B cell (primary cell): ENCODE data around the gene TTF1. TPM values are rescaled to one million over a fixed set of nuclear protein-coding genes. Genes with fewer than 3 reads are reported as not detected.

Source experiments
- ATAC-seq: fragments of 200-7000 bp; cut with Tn5 transposase; one replicate; pipeline ENCODE4 v1.10.0; 2021; ENCODE audit warnings: low read depth, mild to moderate bottlenecking, moderate number of reproducible peaks, moderate library complexity
- CTCF ChIA-PET: fragments of 350-600 bp; sonication (Branson Sonifier 250); formaldehyde crosslinking; loops from one replicate; lab custom pipeline; 2021; ENCODE audit warnings: antibody characterized with exemption, inconsistent platforms; lab: Charles Lee
- POLR2A ChIA-PET: fragments of 350-600 bp; sonication (Branson Sonifier 250); formaldehyde crosslinking; loops from one replicate; lab custom pipeline; 2021; ENCODE audit warnings: antibody characterized with exemption; lab: Charles Lee
- DNase-seq: peaks from one replicate; pipeline ENCODE4 v3.0.0; 2013
- H2AFZ ChIP-seq: 2 replicates; pipeline ENCODE4 v1.6.1; 2012; ENCODE audit warnings: mild to moderate bottlenecking, low read depth, low read length; ENCODE audit not compliant: insufficient read depth, poor library complexity, severe bottlenecking
- H3K27ac ChIP-seq, 2 donors: 1 replicate in 1 of 2; 2 replicates in 1 of 2; pipeline ENCODE4 v1.5.1; 2012 to 2013; ENCODE audit warnings: low read length in 2 of 2, mild to moderate bottlenecking in 2 of 2, moderate library complexity in 1 of 2
- H3K27me3 ChIP-seq, 4 experiments: fragments of 200-600 bp in 1 of 4; sonication (generic) in 1 of 4; replicated peaks in 1 of 4; 1 replicate in 2 of 4; 2 replicates in 2 of 4; pipeline versions ENCODE4 v1.6.1 to v1.7.0; 2013 to 2016; ENCODE audit warnings: low read length in 3 of 4, mild to moderate bottlenecking in 2 of 4, mixed read lengths in 1 of 4, moderate library complexity in 1 of 4; ENCODE audit not compliant: insufficient read depth in 4 of 4, control insufficient read depth in 3 of 4; ENCODE audit errors: control extremely low read depth in 1 of 4
- H3K36me3 ChIP-seq, 2 experiments: replicated peaks in 1 of 2; 1 replicate in 1 of 2; 2 replicates in 1 of 2; pipeline versions ENCODE4 v1.6.1 to v1.7.1; 2013; ENCODE audit warnings: low read length in 1 of 2; ENCODE audit not compliant: insufficient read depth in 2 of 2, control insufficient read depth in 1 of 2; ENCODE audit errors: control extremely low read depth in 1 of 2, extremely low read depth in 1 of 2
- H3K4me1 ChIP-seq, 2 donors: fragments of 200-600 bp in 1 of 2; sonication (generic) in 1 of 2; 1 replicate in 1 of 2; 2 replicates in 1 of 2; pipeline versions ENCODE4 v1.5.1 to v1.6.1; 2013 to 2017; ENCODE audit warnings: low read length in 2 of 2; ENCODE audit not compliant: control insufficient read depth in 2 of 2, insufficient read depth in 2 of 2
- H3K4me2 ChIP-seq: replicated peaks from 2 replicates; pipeline ENCODE3; 2012; ENCODE audit warnings: mild to moderate bottlenecking, low read depth, low read length; ENCODE audit not compliant: poor library complexity, severe bottlenecking
- H3K4me3 ChIP-seq, 5 experiments: fragments of 200-600 bp in 1 of 5; sonication (generic) in 1 of 5; 1 replicate in 3 of 5; 2 replicates in 2 of 5; pipeline versions ENCODE4 v1.5.1 to v1.7.0; 2011 to 2016; ENCODE audit warnings: low read length in 4 of 5, mild to moderate bottlenecking in 4 of 5, low read depth in 2 of 5, control low read depth in 1 of 5, moderate library complexity in 1 of 5; ENCODE audit not compliant: insufficient read depth in 1 of 5; ENCODE audit errors: control extremely low read depth in 1 of 5, extremely low read depth in 1 of 5
- H3K79me2 ChIP-seq: fragments of 200-600 bp; sonication (generic); one replicate; pipeline ENCODE4 v1.6.0; 2016; ENCODE audit warnings: low read length; ENCODE audit not compliant: control insufficient read depth, insufficient read depth
- H3K9ac ChIP-seq: fragments of 200-600 bp; sonication (generic); 2 replicates; pipeline ENCODE4 v1.6.1; 2017; ENCODE audit warnings: mild to moderate bottlenecking, low read length, moderate library complexity
- H3K9me3 ChIP-seq, 3 donors: one replicate each; pipeline versions ENCODE4 v1.6.1 to v1.7.1; 2013; ENCODE audit warnings: low read length in 2 of 3; ENCODE audit not compliant: control insufficient read depth in 2 of 3, insufficient read depth in 1 of 3; ENCODE audit errors: control extremely low read depth in 1 of 3
- H4K20me1 ChIP-seq: 2 replicates; pipeline ENCODE4 v1.6.0; 2012; ENCODE audit warnings: mild to moderate bottlenecking, low read length; ENCODE audit not compliant: insufficient read depth, control insufficient read depth, poor library complexity, severe bottlenecking
- H3K27ac Mint-ChIP-seq: one replicate; pipeline ENCODE4 v1.8.0; 2021; ENCODE audit warnings: mixed read lengths
- H3K27me3 Mint-ChIP-seq: one replicate; pipeline ENCODE4 v1.8.0; 2021; ENCODE audit warnings: mixed read lengths
- H3K4me1 Mint-ChIP-seq: one replicate; pipeline ENCODE4 v1.8.0; 2021; ENCODE audit warnings: mixed read lengths
- H3K4me3 Mint-ChIP-seq: one replicate; pipeline ENCODE4 v1.8.0; 2021; ENCODE audit warnings: mixed read lengths
- H3K9me3 Mint-ChIP-seq: one replicate; pipeline ENCODE4 v1.8.0; 2022; ENCODE audit warnings: mixed read lengths; ENCODE audit not compliant: insufficient read depth
- CTCF ChIP-seq: fragments of 200-600 bp; IDR thresholded peaks from one replicate; pipeline ENCODE4 v1.8.0; 2022; ENCODE audit warnings: antibody characterized with exemption, mild to moderate bottlenecking
- EZH2 ChIP-seq: IDR thresholded peaks from 2 replicates; pipeline ENCODE4 v1.6.1; 2012; ENCODE audit warnings: borderline replicate concordance, low read depth, mild to moderate bottlenecking, moderate library complexity, low read length; ENCODE audit not compliant: insufficient read depth, poor library complexity, severe bottlenecking
- WGBS: methylation state at CpG from one replicate; pipeline ENCODE4 v1.1.5; 2013; ENCODE audit warnings: missing lambda C conversion rate; ENCODE audit not compliant: insufficient coverage; 5-methylcytosine and 5-hydroxymethylcytosine counted together
- intact Hi-C: fragments of 100-400 bp; cut with micrococcal nuclease; formaldehyde crosslinking; loops from one replicate; pipeline ENCODE4 v1.10.0; 2022
- polyA plus RNA-seq: library from polyadenylated mRNA; depleted of rRNA; stranded (reverse); fragments of >200 nt; gene quantifications from 2 replicates; pipeline ENCODE4 v1.2.3, GENCODE V29; 2012
- total RNA-seq, 2 donors: library from RNA; stranded (reverse); fragments of 120-200 nt in 1 of 2; gene quantifications; 1 replicate in 1 of 2; 2 replicates in 1 of 2; pipeline versions ENCODE4 v1.2.3 to v1.2.4, GENCODE V29; 2013 to 2022

The TTF1 gene
- total and polyA plus RNA-seq, 2 donors (not counting 1 experiment from before 2014, with no cell fraction given), result 12.3 to 26.3 TPM

DNA sequence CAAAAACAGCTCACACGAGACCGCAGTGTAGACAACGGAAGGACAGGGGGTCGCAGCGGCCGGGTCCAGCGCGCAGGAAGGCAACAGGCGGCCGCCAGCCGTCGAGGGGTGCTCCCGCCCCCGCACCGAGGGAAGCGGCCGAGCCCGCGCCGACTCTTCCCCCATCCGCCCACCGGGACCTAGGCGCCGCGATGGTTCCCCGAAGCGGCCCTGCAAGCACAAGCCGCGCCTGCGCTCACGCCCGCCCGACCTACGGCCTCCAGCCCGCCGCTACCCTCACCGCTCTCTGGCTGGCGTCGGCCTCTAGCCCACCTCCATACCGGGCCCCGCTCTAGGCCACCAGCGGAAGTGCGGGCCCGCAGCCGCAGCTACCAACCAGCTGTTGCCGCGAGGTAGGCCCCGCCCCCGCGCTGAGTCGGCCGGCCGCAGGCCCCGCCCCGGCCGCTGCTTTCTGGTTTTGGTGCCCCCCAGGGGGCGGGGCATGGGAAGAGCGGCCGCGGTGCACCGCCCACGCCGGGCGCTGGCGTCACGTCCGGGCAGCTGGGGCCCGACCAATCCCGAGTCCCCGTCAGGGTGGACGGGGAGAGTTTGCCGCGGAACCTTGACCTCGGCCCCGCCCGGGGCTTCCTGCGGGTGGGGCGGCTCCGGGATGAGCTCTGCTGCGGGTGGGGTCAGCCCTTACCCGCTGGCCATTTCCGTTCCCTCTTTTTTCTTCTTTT, 51.8 kb downstream of the TTF1 start, which contains the start of gene SETX:
SETX (minus strand) TSS at position 350 of the 719 bp plus-strand sequence. CDS start 5,558 bp downstream, outside the sequence.
- no peaks in the 10 kb centered on the region for H3K27me3 ChIP-seq
- peak within 1 kb of the TSS; percentile 88 to 97 for H3K27ac ChIP-seq
- peaks cover 40% of the 10 kb centered on the region for H3K79me2 ChIP-seq
- H3K36me3 ChIP-seq, result peaks cover 4 to 33% of the 10 kb centered on the region in 2 experiments
- H3K9me3 ChIP-seq, result peaks cover 0 to 17% (median 0%) of the 10 kb centered on the region in 3 donors
- Mint-ChIP-seq H3K9me3 (peaks cover 3% of the 10 kb centered on the region), H3K27ac (peak within 1 kb of the TSS; percentile 97), H3K27me3 (no peaks in the 10 kb centered on the region), H3K4me1 (peaks cover 52% of the 10 kb centered on the region), H3K4me3 (peak within 1 kb of the TSS; percentile 95)
- H3K4me1 ChIP-seq, result peaks cover 44 to 50% of the 10 kb centered on the region in 2 donors
- peak within 1 kb of the TSS; percentile 94 for H3K9ac ChIP-seq
- POLR2A ChIA-PET, result interaction anchor here (0.9 to 6.3 kb wide), 3 partner anchors 13 to 28 kb away, joined by 3 to 156 read pairs (median 4); no protein-coding TSS in a partner anchor
- peak; percentile 92 for ATAC-seq
- H4K20me1 ChIP-seq, result peaks cover 14% of the 10 kb centered on the region
- DNase-seq, result peak; percentile 97
- intact Hi-C loops, result loop anchor here (1.0 to 5.0 kb wide), 5 partner anchors 28 to 957 kb away; partner anchors contain the start of gene TTF1
- TF ChIP-seq EZH2 (no peak), CTCF (no peak)
- H3K4me2 ChIP-seq, result peak within 1 kb of the TSS; percentile 91
- H3K4me3 ChIP-seq, result peak within 1 kb of the TSS; percentile 61 to 93 (median 88)
- H2AFZ ChIP-seq, result peak within 1 kb of the TSS; percentile 86
- CTCF ChIA-PET, result interaction anchor here (0.5 to 10.7 kb wide), 9 partner anchors 18 to 118 kb away, joined by 3 to 160 read pairs (median 4); partner anchors contain the start of gene CFAP77
- under 1% methylated on average over 80 of the region's 82 CpGs for WGBS
